ENCODE measurements around the gene MC1R.

DNA sequence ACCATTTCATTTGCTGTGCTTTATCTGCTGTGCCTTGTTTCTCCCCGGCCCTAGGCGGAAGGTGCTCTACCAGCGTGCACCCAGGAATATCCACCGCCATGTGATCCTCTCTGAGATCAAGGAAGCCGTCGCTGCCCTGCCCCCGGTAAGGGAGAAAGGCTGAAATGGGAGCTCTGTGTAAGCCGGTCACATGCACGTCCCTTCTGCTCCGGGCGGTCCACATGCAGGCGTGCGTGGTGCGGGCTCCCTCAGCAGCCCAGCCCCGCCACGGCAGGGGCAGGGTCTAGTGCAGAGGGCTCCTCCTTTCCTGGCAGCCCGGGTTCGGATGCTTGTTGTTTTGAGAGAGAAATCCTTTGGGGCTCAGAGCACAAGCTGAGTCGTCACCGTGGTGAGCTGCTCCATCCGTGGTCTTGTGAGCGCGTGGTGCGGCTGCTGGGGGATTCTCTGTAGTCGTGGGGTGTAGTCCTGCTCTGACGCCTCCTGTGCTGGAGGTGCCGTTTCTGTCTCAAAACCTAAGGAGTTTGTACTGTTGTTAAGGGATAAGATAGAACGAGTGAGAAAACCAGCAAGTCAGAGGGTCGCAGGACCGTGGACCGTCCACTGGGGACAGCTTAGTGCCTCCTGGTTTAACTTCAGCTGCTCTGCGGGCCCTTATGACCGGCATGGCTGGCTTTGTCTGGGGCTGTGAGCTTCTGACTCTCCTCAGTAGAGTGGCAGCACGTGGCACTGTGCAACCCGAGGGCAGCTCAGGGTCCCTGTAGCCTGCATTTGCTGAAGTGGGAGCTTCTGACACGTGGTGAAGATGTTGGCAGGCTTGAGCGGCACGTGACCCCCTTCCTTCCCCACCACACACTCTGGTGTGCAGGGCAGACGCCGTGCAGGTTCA, 12.3 kb upstream of the MC1R start:
- TF ChIP-seq, protein P1, sequence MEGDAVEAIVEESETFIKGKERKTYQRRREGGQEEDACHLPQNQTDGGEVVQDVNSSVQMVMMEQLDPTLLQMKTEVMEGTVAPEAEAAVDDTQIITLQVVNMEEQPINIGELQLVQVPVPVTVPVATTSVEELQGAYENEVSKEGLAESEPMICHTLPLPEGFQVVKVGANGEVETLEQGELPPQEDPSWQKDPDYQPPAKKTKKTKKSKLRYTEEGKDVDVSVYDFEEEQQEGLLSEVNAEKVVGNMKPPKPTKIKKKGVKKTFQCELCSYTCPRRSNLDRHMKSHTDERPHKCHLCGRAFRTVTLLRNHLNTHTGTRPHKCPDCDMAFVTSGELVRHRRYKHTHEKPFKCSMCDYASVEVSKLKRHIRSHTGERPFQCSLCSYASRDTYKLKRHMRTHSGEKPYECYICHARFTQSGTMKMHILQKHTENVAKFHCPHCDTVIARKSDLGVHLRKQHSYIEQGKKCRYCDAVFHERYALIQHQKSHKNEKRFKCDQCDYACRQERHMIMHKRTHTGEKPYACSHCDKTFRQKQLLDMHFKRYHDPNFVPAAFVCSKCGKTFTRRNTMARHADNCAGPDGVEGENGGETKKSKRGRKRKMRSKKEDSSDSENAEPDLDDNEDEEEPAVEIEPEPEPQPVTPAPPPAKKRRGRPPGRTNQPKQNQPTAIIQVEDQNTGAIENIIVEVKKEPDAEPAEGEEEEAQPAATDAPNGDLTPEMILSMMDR (IDR thresholded peaks at IDR 0.05; ENCODE audit: control extremely low read depth in 1 of 3, insufficient read depth in 1 of 3, low read depth in 1 of 3, low read length in 3 of 3), result no peak
- TF ChIP-seq KDM1A (IDR thresholded peaks at IDR 0.05; ENCODE audit: borderline replicate concordance, low read length) (no peak), POLR2AphosphoS5 (IDR thresholded peaks at IDR 0.05; ENCODE audit: low read depth, low read length) (no peak), EP300 (IDR thresholded peaks at IDR 0.05; ENCODE audit: borderline replicate concordance in 1 of 2, low read depth in 2 of 2, low read length in 2 of 2) (no peak), RAD21 (IDR thresholded peaks at IDR 0.05 in 1 of 2, conservative IDR thresholded peaks at IDR 0.05 in 1 of 2; ENCODE audit: low read depth in 2 of 2, low read length in 2 of 2) (no peak)
